HG02852 (cell line): Measurements from ENCODE around the gene TBX10.
"Not testable (repeated sequence)": the region's sequence is repeated elsewhere in the genome, so short reads cannot be mapped to it uniquely, and the experiment has no call there.

Experiments used
- ATAC-seq: cut with Tn5 transposase; IDR thresholded peaks from one replicate; pipeline ENCODE4 v1.9.1; 2021; ENCODE audit warnings: mild to moderate bottlenecking, moderate library complexity; ENCODE audit not compliant: unreplicated experiment

Gene TBX10

DNA sequence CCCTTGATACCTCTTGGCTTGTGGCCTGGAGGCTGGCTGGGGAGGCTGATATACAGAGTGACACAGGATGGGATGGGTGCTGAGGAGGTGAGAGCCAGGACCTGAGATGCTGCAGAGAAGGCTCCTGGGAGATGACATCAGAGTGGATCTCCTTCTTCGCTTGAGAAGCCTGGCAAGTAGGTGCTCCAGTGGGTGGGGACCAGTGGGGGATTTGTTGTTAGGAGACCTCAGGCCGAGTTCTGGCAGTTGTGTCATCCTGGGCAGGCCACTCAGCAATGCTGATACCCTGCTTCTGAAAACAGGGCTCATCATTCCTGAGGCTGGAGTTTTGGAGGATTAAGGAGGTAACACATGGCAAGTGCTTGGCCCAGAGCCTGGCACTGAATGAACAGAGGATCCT lies 34.7 kb downstream of the TBX10 start:
- ATAC-seq: no peak

DNA sequence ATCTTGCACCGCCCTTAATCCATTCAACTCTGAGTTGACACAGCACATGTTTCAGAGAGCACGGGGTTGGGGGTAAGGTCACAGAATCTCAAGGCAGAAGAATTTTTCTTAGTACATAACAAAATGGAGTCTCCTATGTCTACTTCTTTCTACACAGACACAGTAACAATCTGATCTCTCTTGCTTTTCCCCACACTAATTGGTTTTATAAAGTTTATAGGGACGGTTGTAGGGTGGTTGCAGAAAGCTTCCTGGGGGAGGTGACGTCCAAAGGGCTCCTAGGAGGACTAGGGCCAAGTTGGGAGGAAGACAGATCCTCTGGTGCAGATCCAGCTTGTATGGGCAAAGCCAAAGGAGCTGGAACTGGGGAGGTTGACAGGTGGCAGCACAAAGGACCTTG lies 35.4 kb downstream of the TBX10 start:
- ATAC-seq: not testable (repeated sequence)

DNA sequence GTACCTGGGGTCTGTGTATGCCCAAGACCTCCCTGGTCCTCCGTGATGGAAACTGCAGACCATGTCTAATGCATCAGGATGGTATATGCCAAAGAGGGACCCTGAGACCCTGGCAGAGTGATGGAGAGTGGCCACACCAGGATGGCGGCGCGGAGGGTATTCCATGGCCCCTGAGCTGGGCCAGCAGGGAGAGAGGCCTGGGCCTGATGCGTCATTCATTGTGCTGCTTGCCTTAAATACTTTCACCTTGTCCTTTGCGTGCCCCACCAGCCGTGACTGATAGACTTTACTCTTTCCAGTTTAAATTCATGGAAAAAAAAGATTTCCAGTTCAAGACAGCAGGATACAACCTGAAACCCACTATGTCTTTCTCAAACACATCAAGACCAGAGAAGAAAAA lies 38.5 kb downstream of the TBX10 start:
- no peak for ATAC-seq

DNA sequence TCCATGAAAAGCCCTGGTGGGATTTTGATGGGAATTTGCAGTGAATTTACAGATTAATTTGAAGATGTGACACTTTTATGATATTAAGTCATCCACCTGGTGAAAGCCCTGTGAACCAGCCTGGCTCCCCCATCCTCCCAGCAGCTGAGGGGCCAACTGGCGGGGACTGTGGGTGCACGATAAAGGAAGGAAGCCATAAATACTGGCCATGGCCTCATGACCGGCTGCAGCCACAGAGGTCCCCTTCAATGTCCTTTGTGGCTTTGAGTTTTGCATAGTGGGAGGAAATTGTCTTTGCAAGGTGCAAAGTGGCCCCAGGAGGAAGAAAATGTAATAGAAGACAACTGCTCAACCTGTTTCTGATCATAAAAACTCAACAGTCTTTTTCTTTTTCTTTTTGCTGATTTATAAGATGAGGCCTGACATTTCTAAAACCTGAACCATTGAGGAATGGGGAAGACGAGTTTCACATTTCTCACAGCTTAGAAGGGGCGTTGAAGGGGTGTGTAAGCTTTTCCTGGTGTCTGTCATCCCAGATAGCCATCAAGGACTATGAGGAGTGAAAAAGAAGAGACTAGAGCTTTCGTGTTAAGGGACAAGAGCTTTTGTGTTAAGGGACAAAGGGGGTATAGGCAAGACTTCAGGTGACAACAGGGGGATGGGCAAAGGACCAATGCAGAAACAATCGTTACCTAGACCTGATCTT lies 39.1 kb downstream of the TBX10 start:
- no peak for ATAC-seq

DNA sequence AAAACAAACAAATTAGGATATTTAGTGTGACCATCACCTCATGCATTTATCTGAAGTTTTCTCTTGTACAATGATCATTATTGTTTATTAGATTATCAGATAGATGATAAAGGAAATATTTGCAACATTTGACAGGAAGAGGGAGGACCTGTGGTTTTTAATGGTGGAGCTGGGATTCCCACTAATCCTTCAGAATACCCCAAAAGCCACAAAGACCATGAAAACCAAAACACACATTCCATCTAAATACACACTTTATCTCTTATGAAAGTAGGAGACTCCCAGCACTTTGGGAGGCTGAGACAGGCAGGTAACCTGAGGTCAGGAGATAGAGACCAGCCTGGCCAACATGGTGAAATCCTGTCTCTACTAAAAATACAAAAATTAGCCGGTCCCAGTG lies 40.4 kb downstream of the TBX10 start:
- no peak for ATAC-seq

DNA sequence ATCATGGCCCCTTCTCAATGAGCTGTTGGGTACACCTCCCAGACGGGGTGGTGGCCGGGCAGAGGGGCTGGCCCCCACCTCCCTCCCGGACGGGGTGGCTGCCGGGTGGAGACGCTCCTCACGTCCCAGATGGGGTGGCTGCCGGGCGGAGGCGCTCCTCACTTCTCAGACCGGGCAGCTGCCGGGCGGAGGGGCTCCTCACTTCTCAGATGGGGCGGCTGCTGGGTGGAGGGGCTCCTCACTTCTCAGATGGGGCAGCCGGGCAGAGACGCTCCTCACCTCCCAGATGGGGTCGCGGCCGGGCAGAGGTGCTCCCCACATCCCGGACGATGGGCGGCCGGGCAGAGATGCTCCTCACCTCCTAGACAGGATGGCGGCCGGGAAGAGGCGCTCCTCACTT lies 41.6 kb downstream of the TBX10 start:
- ATAC-seq: not testable (repeated sequence)

DNA sequence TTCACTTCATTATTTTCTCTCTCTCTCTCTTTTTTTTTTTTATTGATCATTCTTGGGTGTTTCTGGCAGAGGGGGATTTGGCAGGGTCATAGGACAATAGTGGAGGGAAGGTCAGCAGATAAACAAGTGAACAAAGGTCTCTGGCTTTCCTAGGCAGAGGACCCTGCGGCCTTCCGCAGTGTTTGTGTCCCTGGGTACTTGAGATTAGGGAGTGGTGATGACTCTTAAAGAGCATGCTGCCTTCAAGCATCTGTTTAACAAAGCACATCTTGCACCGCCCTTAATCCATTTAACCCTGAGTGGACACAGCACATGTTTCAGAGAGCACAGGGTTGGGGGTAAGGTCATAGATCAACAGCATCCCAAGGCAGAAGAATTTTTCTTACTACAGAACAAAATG lies 42.1 kb downstream of the TBX10 start:
- ATAC-seq: not testable (repeated sequence)

DNA sequence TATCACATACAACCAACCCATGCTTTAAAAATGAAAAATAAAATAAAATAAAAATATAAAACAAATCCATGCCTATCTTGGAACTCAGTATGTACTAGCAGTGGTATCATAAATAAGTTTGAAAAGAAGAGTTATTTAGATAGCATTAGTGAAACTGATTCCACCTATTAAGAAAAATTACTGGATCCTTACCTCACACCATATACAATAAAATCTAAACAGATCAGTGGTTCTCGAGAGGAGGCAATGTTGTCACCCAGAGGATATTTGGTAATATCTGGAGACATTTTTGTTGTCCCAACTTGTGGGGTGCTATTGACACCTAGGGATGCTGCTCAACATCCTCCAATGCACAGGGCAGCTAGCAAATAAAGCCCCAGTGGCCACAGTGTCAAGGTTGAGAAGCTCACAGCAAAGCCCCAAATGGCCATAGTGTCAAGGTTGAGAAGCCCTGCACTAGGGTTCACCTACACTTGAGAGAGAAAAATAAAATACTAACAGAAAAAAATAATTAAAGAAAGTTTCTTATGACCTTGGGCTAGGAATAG lies 42.7 kb downstream of the TBX10 start:
- no peak for ATAC-seq

DNA sequence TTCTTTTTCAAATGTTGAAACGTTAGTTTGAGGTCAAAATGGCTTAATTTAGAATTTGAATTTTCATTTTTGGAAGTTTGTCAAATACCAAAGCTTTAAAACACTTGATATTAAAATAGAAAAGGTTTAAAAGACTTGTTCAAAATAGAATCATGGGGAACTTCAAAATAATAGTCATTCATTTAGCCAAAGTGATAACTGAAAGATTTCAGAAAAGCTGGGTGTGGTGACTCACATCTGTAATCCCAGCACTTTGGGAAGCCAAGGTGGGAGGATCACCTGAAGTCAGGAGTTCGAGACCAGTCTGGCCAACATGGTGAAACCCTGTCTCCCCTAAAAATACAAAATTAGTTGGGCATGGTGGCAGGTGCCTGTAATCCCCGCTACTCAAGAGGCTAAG lies 45.1 kb downstream of the TBX10 start:
- ATAC-seq: no peak

DNA sequence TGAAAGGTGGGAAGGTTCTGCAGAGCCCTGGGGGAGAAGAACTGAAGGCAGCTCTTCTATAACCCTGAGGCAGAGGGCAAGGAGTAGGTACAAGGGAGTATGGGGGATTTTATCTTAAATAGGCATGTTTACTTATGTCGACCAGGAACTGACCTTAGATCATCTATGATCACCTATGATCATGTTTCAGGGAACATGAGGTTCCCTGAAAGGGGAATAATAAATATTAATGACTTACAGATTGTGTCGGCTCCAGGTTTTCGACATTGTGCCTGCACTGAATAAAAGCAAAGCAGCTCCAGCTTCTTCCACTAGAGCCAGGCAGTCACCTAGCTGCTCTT lies 46.0 kb downstream of the TBX10 start:
- no peak for ATAC-seq

DNA sequence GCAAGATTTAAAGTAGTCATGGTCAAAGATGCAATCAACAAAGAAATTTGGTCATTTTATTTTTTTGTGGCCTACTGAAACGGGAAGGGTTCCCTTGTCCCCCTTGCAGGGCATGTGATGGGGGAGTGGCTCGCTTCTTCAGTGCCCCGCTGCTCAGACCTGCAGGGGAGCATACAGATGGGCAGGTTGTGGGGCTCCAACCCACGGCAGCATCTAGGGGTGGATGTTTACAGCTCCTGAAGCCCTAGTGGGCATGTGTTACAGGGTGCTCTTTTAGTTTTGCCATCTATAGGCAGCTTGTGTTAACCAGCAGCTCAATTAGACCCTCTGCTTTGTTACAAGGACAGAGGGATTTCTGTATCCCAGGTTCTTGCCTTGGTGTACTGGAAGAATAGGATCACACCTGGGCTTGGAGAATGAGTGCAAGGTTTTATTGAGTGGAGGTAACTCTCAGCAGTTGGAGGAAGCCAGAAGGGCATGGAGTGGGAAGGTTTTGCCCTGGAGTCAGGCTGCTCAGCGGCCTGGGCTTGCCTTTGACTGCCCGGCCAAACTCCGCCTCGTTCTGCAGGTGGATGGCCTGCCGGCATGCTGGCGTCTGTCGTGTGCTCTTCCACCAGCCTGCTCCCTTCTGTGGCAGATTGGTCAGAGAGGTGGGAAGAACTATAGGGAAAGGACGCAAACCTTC lies 46.5 kb downstream of the TBX10 start:
- ATAC-seq: no peak

DNA sequence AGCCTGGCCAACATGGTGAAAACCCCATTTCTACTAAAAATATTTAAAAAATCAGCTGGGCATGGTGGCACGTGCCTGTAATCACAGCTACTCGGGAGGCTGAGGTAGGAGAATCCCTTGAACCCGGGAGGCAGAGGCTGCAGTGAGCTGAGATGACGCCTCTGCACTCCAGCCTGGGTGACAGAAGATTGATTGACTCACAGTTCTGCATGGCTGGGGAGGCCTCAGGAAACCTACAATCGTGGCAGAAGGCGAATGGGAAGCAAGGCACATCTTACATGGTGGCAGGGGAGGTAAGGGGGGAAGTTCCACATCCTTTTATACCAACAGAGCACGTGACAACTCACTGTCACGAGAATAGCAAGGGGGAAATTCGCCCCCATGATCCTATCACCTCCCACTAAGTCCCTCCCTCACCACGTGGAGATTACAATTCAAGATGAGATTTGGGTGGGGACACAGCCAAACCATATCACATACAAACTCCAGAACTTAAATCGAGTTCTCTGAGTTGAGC lies 50.6 kb downstream of the TBX10 start:
- ATAC-seq: not testable (repeated sequence)

DNA sequence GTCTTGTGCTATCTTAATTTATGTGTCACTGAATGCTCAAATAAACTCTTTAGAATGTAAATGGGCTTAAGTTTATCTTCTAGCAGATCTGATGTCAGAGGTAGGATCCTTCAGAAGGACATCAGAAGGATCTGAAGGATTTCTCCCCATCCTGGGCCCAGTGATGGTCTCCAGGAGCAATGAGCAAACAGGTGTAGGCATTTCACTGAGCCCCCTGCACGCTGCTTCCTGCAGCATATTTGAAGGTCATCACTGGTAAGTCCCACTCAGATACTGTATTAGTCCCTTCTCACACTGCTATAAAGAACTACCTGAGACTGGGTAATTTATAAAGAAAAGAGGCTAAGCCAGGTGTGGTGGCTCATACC lies 51.4 kb downstream of the TBX10 start:
- peak; percentile 19 for ATAC-seq

DNA sequence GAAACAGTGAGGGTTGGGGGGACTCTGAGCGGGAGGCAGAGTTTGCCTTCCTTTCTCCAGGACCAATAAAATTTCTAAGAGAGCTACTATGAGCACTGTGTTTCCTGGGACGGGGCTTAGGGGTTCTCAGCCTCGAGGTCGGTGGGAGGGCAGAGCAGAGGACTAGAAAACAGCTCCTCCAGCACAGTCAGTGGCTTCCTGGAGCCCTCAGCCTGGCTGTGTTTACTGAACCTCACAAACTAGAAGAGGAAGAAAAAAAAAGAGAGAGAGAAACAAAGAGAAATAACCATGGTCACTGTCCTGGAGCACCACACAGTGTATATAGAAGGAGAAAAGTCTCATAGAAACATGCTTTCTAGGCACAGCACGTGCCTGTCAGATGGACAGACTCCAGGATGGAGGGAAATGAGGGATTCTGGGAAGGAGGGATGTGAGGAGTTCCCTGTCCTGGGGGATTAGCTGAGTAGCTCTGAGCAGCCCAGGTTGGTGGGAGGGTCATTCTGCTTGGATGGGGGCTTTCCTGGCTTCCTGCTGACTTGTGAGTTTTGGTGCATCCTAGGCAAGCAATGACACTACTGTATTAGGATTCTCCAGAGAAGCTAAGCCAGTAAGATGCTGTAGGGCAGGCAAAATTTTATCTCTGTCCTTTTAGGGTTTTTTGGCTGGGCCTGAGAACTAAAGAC lies 52.9 kb downstream of the TBX10 start:
- ATAC-seq: no peak

DNA sequence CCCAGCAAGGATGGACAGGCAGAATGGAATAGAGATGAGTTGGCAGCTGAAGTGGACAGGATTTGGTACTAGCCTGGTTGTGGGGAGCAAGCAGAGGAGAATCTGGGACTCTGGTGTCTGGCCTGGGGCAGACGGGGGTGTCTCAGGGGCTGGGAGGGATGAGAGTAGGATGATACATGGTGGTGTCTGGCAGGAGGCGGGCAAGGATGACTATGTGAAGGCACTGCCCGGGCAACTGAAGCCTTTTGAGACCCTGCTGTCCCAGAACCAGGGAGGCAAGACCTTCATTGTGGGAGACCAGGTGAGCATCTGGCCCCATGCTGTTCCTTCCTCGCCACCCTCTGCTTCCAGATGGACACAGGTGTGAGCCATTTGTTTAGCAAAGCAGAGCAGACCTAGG lies 53.7 kb downstream of the TBX10 start:
- ATAC-seq: no peak

DNA sequence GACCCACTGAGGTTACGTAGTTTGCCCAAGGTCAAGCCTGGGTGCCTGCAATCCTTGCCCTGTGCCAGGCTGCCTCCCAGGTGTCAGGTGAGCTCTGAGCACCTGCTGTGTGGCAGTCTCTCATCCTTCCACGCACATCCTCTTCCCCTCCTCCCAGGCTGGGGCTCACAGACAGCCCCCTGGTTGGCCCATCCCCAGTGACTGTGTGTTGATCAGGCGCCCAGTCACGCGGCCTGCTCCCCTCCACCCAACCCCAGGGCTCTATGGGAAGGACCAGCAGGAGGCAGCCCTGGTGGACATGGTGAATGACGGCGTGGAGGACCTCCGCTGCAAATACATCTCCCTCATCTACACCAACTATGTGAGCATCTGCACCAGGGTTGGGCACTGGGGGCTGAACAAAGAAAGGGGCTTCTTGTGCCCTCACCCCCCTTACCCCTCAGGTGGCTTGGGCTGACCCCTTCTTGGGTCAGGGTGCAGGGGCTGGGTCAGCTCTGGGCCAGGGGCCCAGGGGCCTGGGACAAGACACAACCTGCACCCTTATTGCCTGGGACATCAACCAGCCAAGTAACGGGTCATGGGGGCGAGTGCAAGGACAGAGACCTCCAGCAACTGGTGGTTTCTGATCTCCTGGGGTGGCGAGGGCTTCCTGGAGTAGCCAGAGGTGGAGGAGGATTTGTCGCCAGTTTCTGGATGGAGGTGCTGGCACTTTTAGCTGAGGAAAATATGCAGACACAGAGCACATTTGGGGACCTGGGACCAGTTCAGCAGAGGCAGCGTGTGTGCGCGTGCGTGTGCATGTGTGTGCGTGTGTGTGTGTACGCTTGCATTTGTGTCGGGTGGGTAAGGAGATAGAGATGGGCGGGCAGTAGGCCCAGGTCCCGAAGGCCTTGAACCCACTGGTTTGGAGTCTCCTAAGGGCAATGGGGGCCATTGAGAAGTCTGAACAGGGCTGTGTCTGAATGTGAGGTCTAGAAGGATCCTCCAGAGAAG lies 54.4 kb downstream of the TBX10 start:
- ATAC-seq: no peak

DNA sequence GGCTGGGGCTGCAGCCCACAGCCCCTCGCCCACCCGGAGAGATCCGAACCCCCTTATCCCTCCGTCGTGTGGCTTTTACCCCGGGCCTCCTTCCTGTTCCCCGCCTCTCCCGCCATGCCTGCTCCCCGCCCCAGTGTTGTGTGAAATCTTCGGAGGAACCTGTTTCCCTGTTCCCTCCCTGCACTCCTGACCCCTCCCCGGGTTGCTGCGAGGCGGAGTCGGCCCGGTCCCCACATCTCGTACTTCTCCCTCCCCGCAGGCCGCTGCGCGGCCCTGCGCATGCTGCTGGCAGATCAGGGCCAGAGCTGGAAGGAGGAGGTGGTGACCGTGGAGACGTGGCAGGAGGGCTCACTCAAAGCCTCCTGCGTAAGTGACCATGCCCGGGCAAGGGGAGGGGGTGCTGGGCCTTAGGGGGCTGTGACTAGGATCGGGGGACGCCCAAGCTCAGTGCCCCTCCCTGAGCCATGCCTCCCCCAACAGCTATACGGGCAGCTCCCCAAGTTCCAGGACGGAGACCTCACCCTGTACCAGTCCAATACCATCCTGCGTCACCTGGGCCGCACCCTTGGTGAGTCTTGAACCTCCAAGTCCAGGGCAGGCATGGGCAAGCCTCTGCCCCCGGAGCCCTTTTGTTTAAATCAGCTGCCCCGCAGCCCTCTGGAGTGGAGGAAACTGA lies 55.2 kb downstream of the TBX10 start:
- ATAC-seq: no peak

DNA sequence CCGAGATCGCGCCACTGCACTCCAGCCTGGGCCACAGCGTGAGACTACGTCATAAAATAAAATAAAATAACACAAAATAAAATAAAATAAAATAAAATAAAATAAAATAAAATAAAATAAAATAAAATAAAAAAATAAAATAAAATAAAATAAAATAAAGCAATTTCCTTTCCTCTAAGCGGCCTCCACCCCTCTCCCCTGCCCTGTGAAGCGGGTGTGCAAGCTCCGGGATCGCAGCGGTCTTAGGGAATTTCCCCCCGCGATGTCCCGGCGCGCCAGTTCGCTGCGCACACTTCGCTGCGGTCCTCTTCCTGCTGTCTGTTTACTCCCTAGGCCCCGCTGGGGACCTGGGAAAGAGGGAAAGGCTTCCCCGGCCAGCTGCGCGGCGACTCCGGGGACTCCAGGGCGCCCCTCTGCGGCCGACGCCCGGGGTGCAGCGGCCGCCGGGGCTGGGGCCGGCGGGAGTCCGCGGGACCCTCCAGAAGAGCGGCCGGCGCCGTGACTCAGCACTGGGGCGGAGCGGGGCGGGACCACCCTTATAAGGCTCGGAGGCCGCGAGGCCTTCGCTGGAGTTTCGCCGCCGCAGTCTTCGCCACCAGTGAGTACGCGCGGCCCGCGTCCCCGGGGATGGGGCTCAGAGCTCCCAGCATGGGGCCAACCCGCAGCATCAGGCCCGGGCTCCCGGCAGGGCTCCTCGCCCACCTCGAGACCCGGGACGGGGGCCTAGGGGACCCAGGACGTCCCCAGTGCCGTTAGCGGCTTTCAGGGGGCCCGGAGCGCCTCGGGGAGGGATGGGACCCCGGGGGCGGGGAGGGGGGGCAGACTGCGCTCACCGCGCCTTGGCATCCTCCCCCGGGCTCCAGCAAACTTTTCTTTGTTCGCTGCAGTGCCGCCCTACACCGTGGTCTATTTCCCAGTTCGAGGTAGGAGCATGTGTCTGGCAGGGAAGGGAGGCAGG lies 56.0 kb downstream of the TBX10 start, which contains the start of gene GSTP1:
Gene GSTP1, plus strand, starts transcription at position 566 of the 958 bp plus-strand sequence. Its CDS starts 32 bp downstream, at position 598.
- ATAC-seq: peak; percentile 60

DNA sequence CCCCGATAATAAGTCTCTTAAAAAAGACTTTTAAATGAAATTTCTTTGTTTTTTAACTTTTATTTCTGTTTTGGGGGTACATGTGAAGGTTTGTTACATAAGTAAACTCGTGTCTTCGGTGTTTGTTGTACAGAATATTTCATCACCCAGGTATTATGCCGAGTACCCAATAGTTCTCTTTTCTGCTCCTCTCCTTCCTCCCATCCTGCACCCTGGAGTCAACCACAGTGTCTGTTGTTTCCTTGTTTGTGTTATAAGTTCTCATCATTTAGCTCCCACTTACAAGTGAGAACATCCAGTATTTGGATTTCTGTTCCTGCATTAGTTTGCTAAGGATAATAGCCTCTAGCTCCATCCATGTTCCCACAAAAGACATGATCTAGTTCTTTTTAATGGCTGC lies 57.6 kb downstream of the TBX10 start:
- no peak for ATAC-seq
